A549 (cell line): Measurements from ENCODE around the gene ADGRL1. TPM values are rescaled to one million over a fixed set of nuclear protein-coding genes. Genes with fewer than 3 reads are reported as not detected.
A peak's percentile ranks its signal among the peaks of the same experiment; 100 is the strongest.

Experiments used
- ATAC-seq, 2 experiments: fragments of 200-7000 bp in 1 of 2; fragments of >200 bp in 1 of 2; cut with Nextera tagmentation in 1 of 2; cut with Tn5 transposase in 1 of 2; 3 replicates each; pipeline versions ENCODE4 v1.8.0 to v1.9.1; 2018 to 2020; ENCODE audit warnings: mild to moderate bottlenecking in 1 of 2, moderate library complexity in 1 of 2
- CTCF ChIA-PET: fragments of 300-600 bp; sonication (Branson Sonifier 250); formaldehyde crosslinking; extraction: SDS; loops from one replicate; lab custom pipeline; 2021; ENCODE audit warnings: antibody characterized with exemption, inconsistent platforms; lab: Yijun Ruan, JAX
- POLR2A ChIA-PET: fragments of 350-600 bp; formaldehyde crosslinking; extraction: SDS; loops from one replicate; lab custom pipeline; 2021; ENCODE audit warnings: antibody characterized with exemption, inconsistent platforms; lab: Yijun Ruan, JAX
- DNase-seq, 2 experiments: peaks; one replicate each; pipeline versions ENCODE4 v3.0.0 to v3.0.0-alpha.2; 2011 to 2016; ENCODE audit warnings: low read depth in 1 of 2, low spot score in 1 of 2
- FAIRE-seq: peaks from 2 replicates; lab custom pipeline; 2011; peaks lifted over from hg19 to GRCh38; lab: Jason Lieb, UNC
- H3K27ac ChIP-seq, 2 experiments: fragments of >200 bp; sonication (Bioruptor Twin); formaldehyde crosslinking; 3 replicates each; pipeline ENCODE4 v1.5.1; 2016 to 2017
- H3K4me1 ChIP-seq: fragments of >200 bp; sonication (Bioruptor Twin); formaldehyde crosslinking; 3 replicates; pipeline ENCODE4 v1.6.1; 2016
- H3K4me2 ChIP-seq: fragments of >200 bp; sonication (Bioruptor Twin); formaldehyde crosslinking; 3 replicates; pipeline ENCODE4 v1.6.1; 2016
- H3K4me3 ChIP-seq: fragments of >200 bp; sonication (Bioruptor Twin); formaldehyde crosslinking; 3 replicates; pipeline ENCODE4 v1.5.1; 2016
- H3K9me3 ChIP-seq: fragments of >200 bp; sonication (Bioruptor Twin); formaldehyde crosslinking; 3 replicates; pipeline ENCODE4 v1.6.1; 2016
- EHF ChIP-seq: fragments of 250-450 bp; sonication (Bioruptor Pico); IDR thresholded peaks from 2 replicates; pipeline ENCODE4 v1.5.0; 2020; ENCODE audit warnings: mild to moderate bottlenecking
- FOSB ChIP-seq: fragments of 250-450 bp; sonication (Bioruptor Pico); IDR thresholded peaks from 2 replicates; pipeline ENCODE4 v1.5.0; 2020; ENCODE audit warnings: mild to moderate bottlenecking, moderate library complexity
- HEYL ChIP-seq: fragments of 250-450 bp; sonication (Bioruptor Pico); IDR thresholded peaks from 2 replicates; pipeline ENCODE4 v1.8.0; 2021; ENCODE audit warnings: mild to moderate bottlenecking, moderate library complexity
- JUNB ChIP-seq: fragments of >200 bp; sonication (Bioruptor Twin); formaldehyde crosslinking; IDR thresholded peaks from 2 replicates; pipeline ENCODE4 v1.6.1; 2016
- KDM1A ChIP-seq: fragments of 200-600 bp; sonication (generic); IDR thresholded peaks from 2 replicates; pipeline ENCODE4 v1.6.1; 2016; ENCODE audit warnings: low read depth, mild to moderate bottlenecking
- MYC ChIP-seq: IDR thresholded peaks from 2 replicates; pipeline ENCODE4 v1.6.1; 2012; ENCODE audit warnings: mild to moderate bottlenecking, inconsistent platforms, low read length, improper control_type of control experiment, borderline replicate concordance
- NR3C1 ChIP-seq: fragments of >200 bp; sonication (Bioruptor Twin); formaldehyde crosslinking; IDR thresholded peaks from 3 replicates; pipeline ENCODE4 v1.6.1; 2017
- POLR2A ChIP-seq: IDR thresholded peaks from 2 replicates; pipeline ENCODE4 v1.6.1; 2012; ENCODE audit warnings: mild to moderate bottlenecking, low read length
- RAD21 ChIP-seq, 2 experiments: fragments of >200 bp in 1 of 2; sonication (Bioruptor Twin) in 1 of 2; formaldehyde crosslinking in 1 of 2; IDR thresholded peaks in 1 of 2; conservative IDR thresholded peaks in 1 of 2; 2 replicates in 1 of 2; 3 replicates in 1 of 2; pipeline ENCODE4 v1.6.1; 2012 to 2018; ENCODE audit warnings: inconsistent platforms in 1 of 2
- RNF2 ChIP-seq: fragments of 200-600 bp; sonication (generic); IDR thresholded peaks from 2 replicates; pipeline ENCODE4 v1.6.1; 2016; ENCODE audit warnings: low read depth, mild to moderate bottlenecking, antibody characterized with exemption, moderate library complexity, borderline replicate concordance
- SMC3 ChIP-seq: fragments of >200 bp; sonication (Bioruptor Twin); formaldehyde crosslinking; IDR thresholded peaks from 3 replicates; pipeline ENCODE4 v1.6.1; 2018; ENCODE audit warnings: inconsistent platforms
- TFCP2L1 ChIP-seq: fragments of 250-450 bp; sonication (Bioruptor Pico); IDR thresholded peaks from 2 replicates; pipeline ENCODE4 v1.5.0; 2021; ENCODE audit warnings: mild to moderate bottlenecking
- ZNF302 ChIP-seq: fragments of 250-450 bp; sonication (Bioruptor Pico); IDR thresholded peaks from 2 replicates; pipeline ENCODE4 v1.9.0; 2021; ENCODE audit warnings: inconsistent platforms, mild to moderate bottlenecking, moderate library complexity
- WGBS: methylation state at CpG from one replicate; pipeline ENCODE4 v1.1.6; 2017; ENCODE audit errors: missing lambda C conversion rate; 5-methylcytosine and 5-hydroxymethylcytosine counted together
- polyA plus RNA-seq, 4 experiments: library from polyadenylated mRNA; depleted of rRNA in 3 of 4; stranded (reverse); fragments of >200 nt; fragmentation: RNase III in 1 of 4; extraction: RNeasy Plus Mini Kit Qiagen cat#74134 plus additional on column Dnase treatment in 1 of 4; gene quantifications; 2 replicates in 3 of 4; 3 replicates in 1 of 4; pipeline ENCODE4 v1.2.3, GENCODE V29; 2011 to 2017
- TF ChIP-seq, protein P1 (sequence below): fragments of 450-650 bp; IDR thresholded peaks from 2 replicates; pipeline ENCODE4 v1.6.1; 2014; ENCODE audit warnings: antibody characterized with exemption
- TF ChIP-seq, protein P2 (sequence below): IDR thresholded peaks from 2 replicates; pipeline ENCODE4 v1.6.1; 2012
- TF ChIP-seq, protein P3 (sequence below): fragments of >200 bp; sonication (Bioruptor Twin); formaldehyde crosslinking; IDR thresholded peaks from 3 replicates; pipeline ENCODE4 v1.5.1; 2016
- TF ChIP-seq, protein P4 (sequence below): IDR thresholded peaks from 2 replicates; pipeline ENCODE4 v1.6.1; 2012

The ADGRL1 gene
- polyA plus RNA-seq, 2 of the 4 experiments (the other 2 are of a cell fraction): 3.9 to 6.0 TPM

DNA sequence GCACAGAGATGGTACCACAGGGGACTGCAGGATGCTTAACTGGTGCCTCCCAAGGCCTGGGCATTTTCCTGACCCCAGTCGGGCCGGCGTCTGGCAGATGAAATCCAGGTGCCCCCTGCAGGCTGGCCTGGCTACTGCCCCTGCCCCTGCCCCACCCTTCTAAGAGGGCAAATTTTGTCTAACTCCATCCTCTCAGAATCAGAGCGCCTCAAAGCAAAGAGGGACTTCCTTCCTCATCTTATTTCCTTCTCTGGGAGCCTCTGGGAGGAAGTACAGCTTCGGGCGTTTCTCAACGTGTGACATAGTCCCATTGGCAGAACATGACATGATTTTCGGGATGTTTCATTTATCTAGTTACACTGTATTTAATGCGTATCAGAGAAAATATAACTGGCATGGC lies 91.1 kb downstream of the ADGRL1 start:
- 34% methylated on average over 9 of the region's 9 CpGs for WGBS
- DNase-seq (peak; percentile 48 to 60), ATAC-seq (peak in 1 of 2 experiments; percentile 31; a peak in 3 of 6 replicates), FAIRE-seq (no peak)
- Histone ChIP-seq H3K9me3 (no peaks in the 10 kb centered on the region), H3K27ac (0 out of 6 replicates have a peak overlapping the region, but pooled peaks of 1 of the 2 experiments have one; percentile 23), H3K4me1 (peaks cover 31% of the 10 kb centered on the region), H3K4me3 (no peak overlapping the region), H3K4me2 (no peak overlapping the region)
- TF ChIP-seq POLR2A: no peak
- TF ChIP-seq, protein P1, sequence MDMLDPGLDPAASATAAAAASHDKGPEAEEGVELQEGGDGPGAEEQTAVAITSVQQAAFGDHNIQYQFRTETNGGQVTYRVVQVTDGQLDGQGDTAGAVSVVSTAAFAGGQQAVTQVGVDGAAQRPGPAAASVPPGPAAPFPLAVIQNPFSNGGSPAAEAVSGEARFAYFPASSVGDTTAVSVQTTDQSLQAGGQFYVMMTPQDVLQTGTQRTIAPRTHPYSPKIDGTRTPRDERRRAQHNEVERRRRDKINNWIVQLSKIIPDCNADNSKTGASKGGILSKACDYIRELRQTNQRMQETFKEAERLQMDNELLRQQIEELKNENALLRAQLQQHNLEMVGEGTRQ: no peak
- 0 out of 3 replicates have a peak, but pooled peaks have one; percentile 26 for TF ChIP-seq SMC3
- peak; percentile 37 to 52 for TF ChIP-seq RAD21 (conservative IDR thresholded peaks at IDR 0.05 in 1 of 2, IDR thresholded peaks at IDR 0.05 in 1 of 2)
- TF ChIP-seq FOSB: no peak
- TF ChIP-seq TFCP2L1: no peak
- TF ChIP-seq EHF (CRISPR knock-in tag): no peak
- TF ChIP-seq JUNB: no peak
- TF ChIP-seq NR3C1: no peak
- TF ChIP-seq, protein P2, sequence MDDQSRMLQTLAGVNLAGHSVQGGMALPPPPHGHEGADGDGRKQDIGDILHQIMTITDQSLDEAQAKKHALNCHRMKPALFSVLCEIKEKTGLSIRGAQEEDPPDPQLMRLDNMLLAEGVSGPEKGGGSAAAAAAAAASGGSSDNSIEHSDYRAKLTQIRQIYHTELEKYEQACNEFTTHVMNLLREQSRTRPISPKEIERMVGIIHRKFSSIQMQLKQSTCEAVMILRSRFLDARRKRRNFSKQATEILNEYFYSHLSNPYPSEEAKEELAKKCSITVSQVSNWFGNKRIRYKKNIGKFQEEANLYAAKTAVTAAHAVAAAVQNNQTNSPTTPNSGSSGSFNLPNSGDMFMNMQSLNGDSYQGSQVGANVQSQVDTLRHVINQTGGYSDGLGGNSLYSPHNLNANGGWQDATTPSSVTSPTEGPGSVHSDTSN: no peak
- TF ChIP-seq, protein P3, sequence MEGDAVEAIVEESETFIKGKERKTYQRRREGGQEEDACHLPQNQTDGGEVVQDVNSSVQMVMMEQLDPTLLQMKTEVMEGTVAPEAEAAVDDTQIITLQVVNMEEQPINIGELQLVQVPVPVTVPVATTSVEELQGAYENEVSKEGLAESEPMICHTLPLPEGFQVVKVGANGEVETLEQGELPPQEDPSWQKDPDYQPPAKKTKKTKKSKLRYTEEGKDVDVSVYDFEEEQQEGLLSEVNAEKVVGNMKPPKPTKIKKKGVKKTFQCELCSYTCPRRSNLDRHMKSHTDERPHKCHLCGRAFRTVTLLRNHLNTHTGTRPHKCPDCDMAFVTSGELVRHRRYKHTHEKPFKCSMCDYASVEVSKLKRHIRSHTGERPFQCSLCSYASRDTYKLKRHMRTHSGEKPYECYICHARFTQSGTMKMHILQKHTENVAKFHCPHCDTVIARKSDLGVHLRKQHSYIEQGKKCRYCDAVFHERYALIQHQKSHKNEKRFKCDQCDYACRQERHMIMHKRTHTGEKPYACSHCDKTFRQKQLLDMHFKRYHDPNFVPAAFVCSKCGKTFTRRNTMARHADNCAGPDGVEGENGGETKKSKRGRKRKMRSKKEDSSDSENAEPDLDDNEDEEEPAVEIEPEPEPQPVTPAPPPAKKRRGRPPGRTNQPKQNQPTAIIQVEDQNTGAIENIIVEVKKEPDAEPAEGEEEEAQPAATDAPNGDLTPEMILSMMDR: peak; percentile 42
- POLR2A ChIA-PET: interaction anchor here (0.5 kb wide), 1 partner anchor 383 kb away, joined by 3 read pairs; no protein-coding TSS in a partner anchor
- CTCF ChIA-PET: interaction anchor here (0.8 to 4.2 kb wide), 16 partner anchors 8 to 333 kb away, joined by 3 to 25 read pairs (median 4); partner anchors contain the start of genes ASF1B, MISP3 and NANOS3

DNA sequence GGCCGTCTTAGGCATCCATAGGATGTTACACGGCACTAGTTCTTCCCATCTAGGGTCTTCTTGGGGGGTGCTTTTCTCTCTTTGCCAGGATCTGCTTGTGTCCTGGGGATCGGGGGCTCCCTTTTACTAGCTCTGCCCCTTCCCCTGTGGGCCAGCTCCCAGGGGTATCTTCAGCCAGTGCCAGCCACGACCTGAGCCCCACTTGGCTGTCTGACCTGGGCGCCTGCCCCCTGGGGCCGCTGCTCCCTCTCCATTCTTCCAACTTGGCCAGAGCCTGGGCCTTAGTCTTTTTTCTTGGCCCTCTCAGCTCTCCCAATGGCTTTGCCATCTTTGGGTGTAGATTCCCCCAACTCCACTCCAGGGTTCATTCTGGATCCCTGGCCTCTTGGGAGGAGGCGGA lies 91.5 kb downstream of the ADGRL1 start:
- DNase-seq: no peak
- Histone ChIP-seq H3K27ac (0 out of 6 replicates have a peak overlapping the region, but pooled peaks of 1 of the 2 experiments have one; percentile 23), H3K4me1 (peaks cover 31% of the 10 kb centered on the region), H3K4me3 (no peak overlapping the region)
- CTCF ChIA-PET: interaction anchor here (0.8 to 4.2 kb wide), 16 partner anchors 9 to 332 kb away, joined by 3 to 25 read pairs (median 4); partner anchors contain the start of genes ASF1B, MISP3 and NANOS3
- TF ChIP-seq, protein P4, sequence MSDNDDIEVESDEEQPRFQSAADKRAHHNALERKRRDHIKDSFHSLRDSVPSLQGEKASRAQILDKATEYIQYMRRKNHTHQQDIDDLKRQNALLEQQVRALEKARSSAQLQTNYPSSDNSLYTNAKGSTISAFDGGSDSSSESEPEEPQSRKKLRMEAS: no peak
- TF ChIP-seq ZNF302 (CRISPR knock-in tag) (no peak), MYC (no peak), EHF (CRISPR knock-in tag) (no peak), HEYL (CRISPR knock-in tag) (no peak)
- TF ChIP-seq, all 56 proteins: peak for 0
- POLR2A ChIA-PET: interaction anchor here (0.5 kb wide), 1 partner anchor 383 kb away, joined by 3 read pairs; no protein-coding TSS in a partner anchor
- H3K4me2 ChIP-seq: no peak overlapping the region
- 89% methylated on average over 6 of the region's 7 CpGs for WGBS
- ATAC-seq: no peak
- FAIRE-seq: no peak
- no peaks in the 10 kb centered on the region for H3K9me3 ChIP-seq

DNA sequence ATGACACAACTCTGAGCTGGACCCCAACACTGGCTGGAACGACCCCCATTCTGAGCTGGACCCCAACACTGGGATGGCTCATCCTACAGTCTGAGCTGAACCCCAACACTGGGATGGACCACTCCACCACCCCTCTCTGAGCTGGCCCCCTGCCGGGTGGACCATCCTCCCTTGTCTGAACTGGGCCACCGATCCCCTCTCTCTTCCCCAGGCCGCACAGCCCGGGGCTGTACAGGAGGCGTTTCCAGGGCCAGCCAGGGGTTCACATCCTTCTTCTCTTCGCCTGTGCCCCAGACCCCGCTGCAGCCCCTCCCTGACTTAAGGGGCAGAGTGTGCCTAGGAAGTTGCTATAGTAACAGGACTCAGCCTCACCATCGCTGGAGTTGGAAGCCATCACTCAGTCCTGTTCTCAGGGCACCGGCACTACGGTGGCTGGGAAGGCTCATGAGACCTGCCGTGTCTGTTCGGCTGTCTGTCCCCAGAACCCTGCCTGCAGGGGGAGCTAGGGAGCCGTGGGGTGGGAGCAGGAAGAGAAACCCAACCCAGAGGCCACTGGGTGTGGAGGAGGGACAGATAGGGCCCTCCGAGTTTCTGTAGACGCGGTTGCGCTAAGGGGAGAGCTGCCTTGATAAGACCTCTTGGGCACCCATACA lies 92.1 kb downstream of the ADGRL1 start:
- no peak for ATAC-seq
- no peak for FAIRE-seq
- peak in 1 of 2 experiments; percentile 65 for DNase-seq
- no peak for TF ChIP-seq RNF2
- peak; percentile 38; the same call in 1 of the 2 replicates for TF ChIP-seq KDM1A
- CTCF ChIA-PET: interaction anchor here (0.6 to 4.2 kb wide), 19 partner anchors 8 to 332 kb away, joined by 3 to 25 read pairs (median 4); partner anchors contain the start of genes ASF1B, MISP3 and NANOS3
- POLR2A ChIA-PET: interaction anchor here (0.5 to 0.9 kb wide), 2 partner anchors 23 to 384 kb away, joined by 3 read pairs; partner anchors contain the start of gene ASF1B
- 80% methylated on average over 13 of the region's 18 CpGs for WGBS
- Histone ChIP-seq H3K4me2 (no peak overlapping the region), H3K4me3 (no peak overlapping the region), H3K4me1 (peaks cover 27% of the 10 kb centered on the region), H3K27ac (peak overlapping the region in 1 of 2 experiments; percentile 50; a peak in 3 of 6 replicates), H3K9me3 (no peaks in the 10 kb centered on the region)
